K562 (cell line): ENCODE measurements around the gene FGFBP2. TPM values are rescaled to one million over a fixed set of nuclear protein-coding genes. Genes with fewer than 3 reads are reported as not detected.

Experiments used
- ATAC-seq: fragments of 200-7000 bp; cut with Tn5 transposase; 3 replicates; pipeline ENCODE4 v1.9.1; 2020; ENCODE audit warnings: moderate library complexity
- BruUV-seq: library from RNA; stranded (reverse); fragments of 400-500 nt; replicated peaks from 2 replicates; lab custom pipeline; 2021; lab: Mats Ljungman, UMichigan
- CTCF ChIA-PET: fragments of 300-600 bp; formaldehyde crosslinking; extraction: SDS; loops from one replicate; lab custom pipeline; 2021; ENCODE audit warnings: low intra/inter-chr PET ratio; lab: Yijun Ruan, JAX
- POLR2A ChIA-PET: fragments of 300-600, 350-650 bp; sonication (Branson Sonifier 250); formaldehyde crosslinking; extraction: SDS; loops from one replicate; lab custom pipeline; 2021; ENCODE audit warnings: antibody characterized with exemption, inconsistent platforms; lab: Yijun Ruan, JAX
- DNase-seq, 4 experiments: peaks; one replicate each; pipeline versions ENCODE4 v3.0.0 to v3.0.0-alpha.2; 2011 to 2018; ENCODE audit warnings: low spot score in 3 of 4, mixed read lengths in 3 of 4; ENCODE audit errors: extremely low read depth in 1 of 4
- FAIRE-seq: peaks from 2 replicates; lab custom pipeline; 2011; peaks lifted over from hg19 to GRCh38; lab: Jason Lieb, UNC
- H2AFZ ChIP-seq: 2 replicates; pipeline ENCODE4 v1.6.0; 2011; ENCODE audit warnings: low read depth, low read length, control low read depth, inconsistent platforms
- H3K27ac ChIP-seq: fragments of 200-600 bp; 3 replicates; pipeline ENCODE4 v1.8.0; 2011; ENCODE audit warnings: low read depth, mild to moderate bottlenecking, control low read depth, inconsistent platforms, low read length, moderate library complexity, mixed read lengths; ENCODE audit errors: extremely low read depth
- H3K27me3 ChIP-seq, 2 experiments: fragments of 300-600 bp in 1 of 2; 2 replicates in 1 of 2; 3 replicates in 1 of 2; pipeline versions ENCODE4 v1.6.0 to v1.8.0; 2011; ENCODE audit warnings: inconsistent platforms in 2 of 2, low read length in 2 of 2, mild to moderate bottlenecking in 1 of 2, mixed read lengths in 1 of 2, moderate library complexity in 1 of 2; ENCODE audit not compliant: control insufficient read depth in 2 of 2, insufficient read depth in 2 of 2
- H3K36me3 ChIP-seq: fragments of 300-600 bp; 3 replicates; pipeline ENCODE4 v1.8.0; 2011; ENCODE audit warnings: mild to moderate bottlenecking, low read length, inconsistent platforms; ENCODE audit not compliant: control insufficient read depth, insufficient read depth
- H3K4me1 ChIP-seq, 2 experiments: fragments of 200-600 bp in 1 of 2; replicated peaks in 1 of 2; 2 replicates in 1 of 2; 3 replicates in 1 of 2; pipeline versions ENCODE4 v1.5.1 to v1.8.0; 2011; ENCODE audit warnings: inconsistent platforms in 2 of 2, low read length in 2 of 2, mild to moderate bottlenecking in 1 of 2, mixed read lengths in 1 of 2, moderate library complexity in 1 of 2; ENCODE audit not compliant: control insufficient read depth in 2 of 2, insufficient read depth in 2 of 2
- H3K4me2 ChIP-seq: 2 replicates; pipeline ENCODE4 v1.6.1; 2011; ENCODE audit warnings: low read length, control low read depth, inconsistent platforms, mixed read lengths; ENCODE audit not compliant: insufficient read depth
- H3K4me3 ChIP-seq: fragments of 200-600 bp; sonication (generic), shearing (Covaris generic); 2 replicates; pipeline ENCODE4 v1.5.1; 2016; ENCODE audit warnings: control low read depth, inconsistent platforms
- H3K79me2 ChIP-seq: fragments of 200-600 bp; 3 replicates; pipeline ENCODE4 v1.8.0; 2011; ENCODE audit warnings: low read length, inconsistent platforms; ENCODE audit not compliant: control insufficient read depth, insufficient read depth
- H3K9ac ChIP-seq, 2 experiments: 2 replicates each; pipeline versions ENCODE4 v1.6.0 to v1.6.1; 2011; ENCODE audit warnings: low read depth in 2 of 2, low read length in 2 of 2, control low read depth in 1 of 2, inconsistent platforms in 1 of 2, mild to moderate bottlenecking in 1 of 2, mixed read lengths in 1 of 2; ENCODE audit not compliant: insufficient read depth in 1 of 2
- H3K9me1 ChIP-seq: one replicate; pipeline ENCODE4 v1.6.0; 2011; ENCODE audit warnings: inconsistent platforms, mild to moderate bottlenecking, low read length, moderate library complexity; ENCODE audit not compliant: control insufficient read depth, insufficient read depth
- H3K9me3 ChIP-seq: replicated peaks from 2 replicates; pipeline ENCODE4 v1.5.1; 2011; ENCODE audit warnings: low read depth, low read length, inconsistent platforms; ENCODE audit not compliant: control insufficient read depth, insufficient read depth
- H4K20me1 ChIP-seq: replicated peaks from 2 replicates; pipeline ENCODE4 v1.6.1; 2011; ENCODE audit warnings: low read length, inconsistent platforms, mixed read lengths; ENCODE audit not compliant: control insufficient read depth, insufficient read depth
- COPS2 ChIP-seq: fragments of 450-650 bp; conservative IDR thresholded peaks from 2 replicates; pipeline ENCODE4 v1.6.1; 2016; ENCODE audit warnings: mild to moderate bottlenecking, moderate library complexity
- EGR1 ChIP-seq: fragments of 450-650 bp; conservative IDR thresholded peaks from 2 replicates; pipeline ENCODE4 v1.6.1; 2017; ENCODE audit warnings: mild to moderate bottlenecking
- ETV1 ChIP-seq: fragments of 450-650 bp; conservative IDR thresholded peaks from 2 replicates; pipeline ENCODE4 v1.6.1; 2016; ENCODE audit warnings: missing genetic modification characterization, control low read depth, low read depth, missing compliant biosample characterization
- HNRNPLL ChIP-seq: fragments of 200-400 bp; formaldehyde crosslinking; IDR thresholded peaks from 2 replicates; pipeline ENCODE4 v1.6.1; 2017; ENCODE audit warnings: low read length, low read depth, mild to moderate bottlenecking; ENCODE audit not compliant: poor library complexity, severe bottlenecking
- JUNB ChIP-seq: fragments of 450-650 bp; formaldehyde crosslinking; conservative IDR thresholded peaks from 2 replicates; pipeline ENCODE4 v1.4.0; 2020; ENCODE audit warnings: mild to moderate bottlenecking
- MEIS2 ChIP-seq: fragments of 450-650 bp; IDR thresholded peaks from 2 replicates; pipeline ENCODE4 v1.6.1; 2014; ENCODE audit warnings: mild to moderate bottlenecking; ENCODE audit not compliant: partially characterized antibody
- NCOR1 ChIP-seq: fragments of 450-650 bp; IDR thresholded peaks from 2 replicates; pipeline ENCODE4 v1.6.1; 2016; ENCODE audit warnings: mild to moderate bottlenecking, moderate library complexity
- SMARCC2 ChIP-seq: fragments of 450-650 bp; IDR thresholded peaks from 2 replicates; pipeline ENCODE4 v1.6.1; 2017; ENCODE audit warnings: antibody characterized with exemption, moderate library complexity, mild to moderate bottlenecking, low read depth
- TCF7 ChIP-seq: sonication (generic); IDR thresholded peaks from 2 replicates; pipeline ENCODE4 v1.6.1; 2016; ENCODE audit warnings: antibody characterized with exemption, borderline replicate concordance
- ZNF778 ChIP-seq: fragments of 450-650 bp; formaldehyde crosslinking; IDR thresholded peaks from 2 replicates; pipeline ENCODE4 v1.4.0; 2020; ENCODE audit warnings: mild to moderate bottlenecking, moderate library complexity
- ZZZ3 ChIP-seq: fragments of 450-650 bp; IDR thresholded peaks from 2 replicates; pipeline ENCODE4 v1.6.1; 2016; ENCODE audit warnings: antibody characterized with exemption, mild to moderate bottlenecking, moderate library complexity
- WGBS: fragments of 100-300 bp; shearing (Covaris generic); methylation state at CpG from one replicate; pipeline ENCODE4 v1.1.6; 2016; ENCODE audit warnings: low coverage, mixed read lengths; ENCODE audit not compliant: insufficient coverage; ENCODE audit errors: missing lambda C conversion rate; 5-methylcytosine and 5-hydroxymethylcytosine counted together
- in situ Hi-C: fragments of 300-500 bp; cut with MboI; formaldehyde crosslinking; loops from 4 replicates; pipeline ENCODE4 v1.15.0; 2018; ENCODE audit warnings: inconsistent platforms, mixed read lengths
- intact Hi-C: fragments of 100-400 bp; cut with micrococcal nuclease; formaldehyde crosslinking; loops from 2 replicates; pipeline ENCODE4 v1.14.2; 2022
- polyA plus RNA-seq, 8 experiments: library from polyadenylated mRNA; depleted of rRNA in 4 of 8; stranded (reverse) in 5 of 8; unstranded in 3 of 8; fragments of >200 nt; fragmentation: Nextera tagmentation in 2 of 8; fragmentation: Illumina TruSeq in 1 of 8; extraction: Ambion mirVana in 2 of 8; extraction: Trizol in 1 of 8; gene quantifications; 2 replicates each; pipeline versions ENCODE4 v1.2.1 to v1.2.3, GENCODE V29; 2011 to 2014; ENCODE audit warnings: inconsistent platforms in 1 of 8, missing spikeins in 1 of 8
- total RNA-seq, 7 experiments: library from RNA; depleted of rRNA in 6 of 7; stranded (reverse); fragments of >200 nt in 6 of 7; fragmentation: Illumina TruSeq in 2 of 7; extraction: Trizol in 2 of 7; gene quantifications; 2 replicates each; pipeline versions ENCODE4 v1.2.1 to v1.2.3, GENCODE V29; 2011 to 2021; ENCODE audit warnings: low replicate concordance in 1 of 7
- TF ChIP-seq, protein P1 (sequence below): fragments of 450-650 bp; IDR thresholded peaks from 2 replicates; pipeline ENCODE4 v1.6.1; 2017; ENCODE audit warnings: antibody characterized with exemption, mild to moderate bottlenecking
- TF ChIP-seq, protein P2 (sequence below): fragments of 250-450 bp; sonication (Bioruptor Pico); IDR thresholded peaks from 2 replicates; pipeline ENCODE4 v1.8.0; 2021; ENCODE audit warnings: moderate library complexity, mild to moderate bottlenecking, inconsistent platforms

The FGFBP2 gene
- total and polyA plus RNA-seq, 9 of the 15 experiments (the other 6 are each of a cell fraction or from before 2014, with no cell fraction given), result not detected

DNA sequence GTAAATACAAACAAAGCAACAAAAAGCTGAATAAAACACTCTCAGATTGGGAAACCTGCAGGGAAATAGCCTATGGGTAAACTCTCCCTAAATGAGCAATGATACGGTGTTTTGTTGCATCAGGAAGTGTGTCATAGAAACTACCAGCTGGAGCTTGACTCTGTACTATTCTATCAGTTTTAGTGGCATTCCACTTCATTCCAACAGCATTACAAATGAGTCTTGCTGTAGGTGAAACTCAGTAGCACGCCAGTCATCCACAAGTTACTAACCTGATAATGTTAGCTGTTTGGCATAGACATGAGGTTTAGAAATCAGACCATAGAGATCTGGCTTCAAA, 49.4 kb downstream of the FGFBP2 start:
- no peak overlapping the region for H3K27ac ChIP-seq
- no peaks in the 10 kb centered on the region for H3K9me3 ChIP-seq
- in situ Hi-C loops, result no loop called here
- no peaks in the 10 kb centered on the region for H3K36me3 ChIP-seq
- POLR2A ChIA-PET, result interaction anchor here (1.0 kb wide), 1 partner anchor 66 kb away, joined by 3 read pairs; no protein-coding TSS in a partner anchor
- H4K20me1 ChIP-seq, result no peaks in the 10 kb centered on the region
- H3K27me3 ChIP-seq, result peaks cover 0 to 4% of the 10 kb centered on the region in 2 experiments; a peak in 1 of 5 replicates
- WGBS, result 0% methylated on average over 2 of the region's 2 CpGs
- H3K4me2 ChIP-seq, result no peak overlapping the region
- TF ChIP-seq EGR1, result no peak
- TF ChIP-seq HNRNPLL, result no peak
- no peak for TF ChIP-seq ZNF778 (CRISPR knock-in tag)
- no peak for TF ChIP-seq MEIS2
- intact Hi-C loops, result no loop called here
- no peak for DNase-seq
- CTCF ChIA-PET, result no interaction called here
- H3K79me2 ChIP-seq, result no peaks in the 10 kb centered on the region
- no peaks in the 10 kb centered on the region for H3K4me1 ChIP-seq
- peak; percentile 26 for FAIRE-seq
- no peak overlapping the region for H3K4me3 ChIP-seq
- no peak for ATAC-seq
- BruUV-seq, result no TSS peak
- no peak overlapping the region for H3K9ac ChIP-seq
- no peak overlapping the region for H2AFZ ChIP-seq
- H3K9me1 ChIP-seq, result no peaks in the 10 kb centered on the region

DNA sequence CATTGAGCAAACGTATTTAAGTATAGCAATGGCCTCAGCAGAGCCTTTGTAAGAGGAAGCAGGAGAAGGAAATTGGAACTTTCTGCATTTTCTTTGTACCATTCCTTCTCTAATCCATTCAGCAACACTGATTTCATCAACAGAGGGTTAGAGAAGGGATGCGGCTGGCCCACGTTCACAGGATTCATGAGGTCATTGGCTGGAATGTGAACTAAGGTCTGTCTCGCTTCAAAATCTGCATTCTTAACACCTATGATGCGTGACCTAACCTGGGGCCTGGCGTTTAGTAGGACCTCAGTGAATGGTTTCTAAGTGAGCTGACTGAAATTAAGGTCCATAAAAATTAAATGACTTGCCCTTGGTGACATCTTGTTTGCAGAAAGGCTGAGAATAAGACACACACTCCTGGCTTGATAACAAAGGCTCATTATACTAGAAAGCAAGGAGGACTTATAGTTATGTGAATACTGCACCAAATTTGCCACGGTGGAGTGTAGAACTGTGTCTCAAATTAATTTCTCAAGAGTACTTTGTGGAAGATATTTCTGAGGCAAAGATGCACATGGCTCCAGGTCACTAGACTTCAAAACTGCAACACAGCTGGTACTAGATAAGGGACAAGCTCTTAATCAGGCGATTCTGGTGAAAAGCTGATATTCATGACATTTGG, 49.9 kb downstream of the FGFBP2 start:
- ATAC-seq, result no peak
- H3K4me3 ChIP-seq, result no peak overlapping the region
- H3K4me1 ChIP-seq, result no peaks in the 10 kb centered on the region
- intact Hi-C loops, result no loop called here
- H3K79me2 ChIP-seq, result no peaks in the 10 kb centered on the region
- H3K27ac ChIP-seq, result no peak overlapping the region
- ChIA-PET POLR2A (interaction anchor here (1.0 kb wide), 1 partner anchor 65 kb away, joined by 3 read pairs; no protein-coding TSS in a partner anchor), CTCF (no interaction called here)
- 0% methylated on average over 8 of the region's 8 CpGs for WGBS
- H3K27me3 ChIP-seq, result peaks cover 0 to 4% of the 10 kb centered on the region in 2 experiments; a peak in 1 of 5 replicates
- H3K4me2 ChIP-seq, result no peak overlapping the region
- H3K9ac ChIP-seq, result no peak overlapping the region
- no peaks in the 10 kb centered on the region for H3K9me3 ChIP-seq
- DNase-seq, result no peak
- no peaks in the 10 kb centered on the region for H3K36me3 ChIP-seq
- H3K9me1 ChIP-seq, result no peaks in the 10 kb centered on the region
- no TSS peak for BruUV-seq
- H4K20me1 ChIP-seq, result no peaks in the 10 kb centered on the region
- no peak for FAIRE-seq
- in situ Hi-C loops, result no loop called here
- H2AFZ ChIP-seq, result no peak overlapping the region
- TF ChIP-seq SMARCC2 (no peak), ZZZ3 (no peak), NCOR1 (no peak), TCF7 (no peak), ETV1 (tag) (no peak), JUNB (CRISPR knock-in tag) (no peak), COPS2 (no peak)
- TF ChIP-seq, protein P1, sequence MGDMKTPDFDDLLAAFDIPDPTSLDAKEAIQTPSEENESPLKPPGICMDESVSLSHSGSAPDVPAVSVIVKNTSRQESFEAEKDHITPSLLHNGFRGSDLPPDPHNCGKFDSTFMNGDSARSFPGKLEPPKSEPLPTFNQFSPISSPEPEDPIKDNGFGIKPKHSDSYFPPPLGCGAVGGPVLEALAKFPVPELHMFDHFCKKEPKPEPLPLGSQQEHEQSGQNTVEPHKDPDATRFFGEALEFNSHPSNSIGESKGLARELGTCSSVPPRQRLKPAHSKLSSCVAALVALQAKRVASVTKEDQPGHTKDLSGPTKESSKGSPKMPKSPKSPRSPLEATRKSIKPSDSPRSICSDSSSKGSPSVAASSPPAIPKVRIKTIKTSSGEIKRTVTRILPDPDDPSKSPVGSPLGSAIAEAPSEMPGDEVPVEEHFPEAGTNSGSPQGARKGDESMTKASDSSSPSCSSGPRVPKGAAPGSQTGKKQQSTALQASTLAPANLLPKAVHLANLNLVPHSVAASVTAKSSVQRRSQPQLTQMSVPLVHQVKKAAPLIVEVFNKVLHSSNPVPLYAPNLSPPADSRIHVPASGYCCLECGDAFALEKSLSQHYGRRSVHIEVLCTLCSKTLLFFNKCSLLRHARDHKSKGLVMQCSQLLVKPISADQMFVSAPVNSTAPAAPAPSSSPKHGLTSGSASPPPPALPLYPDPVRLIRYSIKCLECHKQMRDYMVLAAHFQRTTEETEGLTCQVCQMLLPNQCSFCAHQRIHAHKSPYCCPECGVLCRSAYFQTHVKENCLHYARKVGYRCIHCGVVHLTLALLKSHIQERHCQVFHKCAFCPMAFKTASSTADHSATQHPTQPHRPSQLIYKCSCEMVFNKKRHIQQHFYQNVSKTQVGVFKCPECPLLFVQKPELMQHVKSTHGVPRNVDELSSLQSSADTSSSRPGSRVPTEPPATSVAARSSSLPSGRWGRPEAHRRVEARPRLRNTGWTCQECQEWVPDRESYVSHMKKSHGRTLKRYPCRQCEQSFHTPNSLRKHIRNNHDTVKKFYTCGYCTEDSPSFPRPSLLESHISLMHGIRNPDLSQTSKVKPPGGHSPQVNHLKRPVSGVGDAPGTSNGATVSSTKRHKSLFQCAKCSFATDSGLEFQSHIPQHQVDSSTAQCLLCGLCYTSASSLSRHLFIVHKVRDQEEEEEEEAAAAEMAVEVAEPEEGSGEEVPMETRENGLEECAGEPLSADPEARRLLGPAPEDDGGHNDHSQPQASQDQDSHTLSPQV, result no peak
- TF ChIP-seq, protein P2, sequence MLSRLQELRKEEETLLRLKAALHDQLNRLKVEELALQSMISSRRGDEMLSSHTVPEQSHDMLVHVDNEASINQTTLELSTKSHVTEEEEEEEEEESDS (CRISPR knock-in tag), result no peak
